ENCODE measurements around the gene TMEM170B.

- no peak for TF ChIP-seq CTCF (IDR thresholded peaks at IDR 0.05)
- no peak for TF ChIP-seq POLR2A (IDR thresholded peaks at IDR 0.05)
Measured at GRCh38 chr6:11584244-11584643, 46.7 kb downstream of the TMEM170B start.
